Measurements from ENCODE around the gene ZFP30.

Gene ZFP30

DNA sequence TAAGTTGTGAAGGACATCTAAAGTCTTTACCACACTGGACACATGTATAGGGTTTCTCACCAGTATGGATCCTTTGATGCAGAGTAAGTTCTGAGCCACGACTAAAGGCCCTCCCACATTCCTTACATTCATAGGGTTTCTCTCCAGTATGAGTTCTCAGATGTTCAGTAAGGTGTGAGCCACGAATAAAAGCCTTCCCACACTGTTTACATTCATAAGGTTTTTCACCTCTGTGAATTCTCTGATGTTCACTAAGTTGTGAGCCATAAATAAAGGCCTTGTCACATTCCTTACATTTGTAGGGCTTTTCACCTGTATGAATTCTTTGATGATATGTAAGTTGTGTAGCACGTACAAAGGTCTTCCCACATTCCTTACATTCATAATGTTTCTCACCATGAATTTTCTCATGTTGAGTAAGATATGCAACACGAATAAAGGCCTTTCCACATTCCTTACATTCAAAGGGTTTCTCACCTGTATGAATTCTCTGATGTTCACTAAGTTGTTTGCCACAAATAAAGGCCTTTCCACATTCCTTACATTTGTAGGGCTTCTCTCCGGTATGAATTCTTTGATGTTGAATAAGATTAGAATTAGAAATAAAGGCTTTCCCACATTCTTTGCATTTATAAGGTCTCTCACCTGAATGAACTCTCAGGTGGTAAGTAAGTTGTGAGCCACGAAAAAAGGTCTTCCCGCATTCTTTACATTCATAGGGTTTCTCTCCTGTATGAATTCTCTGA lies 90.5 kb downstream of the ZFP30 start:
- no peak for DNase-seq (ENCODE audit: low read depth in 1 of 2, low spot score in 1 of 2)
